ENCODE data around the gene TMF1.

GRCh38 chr3:69011096-69011730, 40.9 kb downstream of the TMF1 start:
- TF ChIP-seq POLR2AphosphoS5 (IDR thresholded peaks at IDR 0.05): no peak
- TF ChIP-seq, protein P1, sequence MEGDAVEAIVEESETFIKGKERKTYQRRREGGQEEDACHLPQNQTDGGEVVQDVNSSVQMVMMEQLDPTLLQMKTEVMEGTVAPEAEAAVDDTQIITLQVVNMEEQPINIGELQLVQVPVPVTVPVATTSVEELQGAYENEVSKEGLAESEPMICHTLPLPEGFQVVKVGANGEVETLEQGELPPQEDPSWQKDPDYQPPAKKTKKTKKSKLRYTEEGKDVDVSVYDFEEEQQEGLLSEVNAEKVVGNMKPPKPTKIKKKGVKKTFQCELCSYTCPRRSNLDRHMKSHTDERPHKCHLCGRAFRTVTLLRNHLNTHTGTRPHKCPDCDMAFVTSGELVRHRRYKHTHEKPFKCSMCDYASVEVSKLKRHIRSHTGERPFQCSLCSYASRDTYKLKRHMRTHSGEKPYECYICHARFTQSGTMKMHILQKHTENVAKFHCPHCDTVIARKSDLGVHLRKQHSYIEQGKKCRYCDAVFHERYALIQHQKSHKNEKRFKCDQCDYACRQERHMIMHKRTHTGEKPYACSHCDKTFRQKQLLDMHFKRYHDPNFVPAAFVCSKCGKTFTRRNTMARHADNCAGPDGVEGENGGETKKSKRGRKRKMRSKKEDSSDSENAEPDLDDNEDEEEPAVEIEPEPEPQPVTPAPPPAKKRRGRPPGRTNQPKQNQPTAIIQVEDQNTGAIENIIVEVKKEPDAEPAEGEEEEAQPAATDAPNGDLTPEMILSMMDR (IDR thresholded peaks at IDR 0.05): no peak

Measured in stomach (tissue), 4 donors.